Astrocyte (in vitro differentiated cells and primary cell): ENCODE results near the gene ZNF66.

Experiments used
- EZH2 ChIP-seq: IDR thresholded peaks from 2 replicates; pipeline ENCODE4 v1.6.1; 2012; ENCODE audit warnings: mild to moderate bottlenecking, low read length, inconsistent platforms; ENCODE audit not compliant: insufficient read depth
- TF ChIP-seq, protein P1 (sequence below): IDR thresholded peaks from 2 replicates; pipeline ENCODE4 v1.5.1; 2011; ENCODE audit warnings: low read depth, mild to moderate bottlenecking, inconsistent platforms, low read length, moderate library complexity; ENCODE audit not compliant: insufficient read depth

DNA sequence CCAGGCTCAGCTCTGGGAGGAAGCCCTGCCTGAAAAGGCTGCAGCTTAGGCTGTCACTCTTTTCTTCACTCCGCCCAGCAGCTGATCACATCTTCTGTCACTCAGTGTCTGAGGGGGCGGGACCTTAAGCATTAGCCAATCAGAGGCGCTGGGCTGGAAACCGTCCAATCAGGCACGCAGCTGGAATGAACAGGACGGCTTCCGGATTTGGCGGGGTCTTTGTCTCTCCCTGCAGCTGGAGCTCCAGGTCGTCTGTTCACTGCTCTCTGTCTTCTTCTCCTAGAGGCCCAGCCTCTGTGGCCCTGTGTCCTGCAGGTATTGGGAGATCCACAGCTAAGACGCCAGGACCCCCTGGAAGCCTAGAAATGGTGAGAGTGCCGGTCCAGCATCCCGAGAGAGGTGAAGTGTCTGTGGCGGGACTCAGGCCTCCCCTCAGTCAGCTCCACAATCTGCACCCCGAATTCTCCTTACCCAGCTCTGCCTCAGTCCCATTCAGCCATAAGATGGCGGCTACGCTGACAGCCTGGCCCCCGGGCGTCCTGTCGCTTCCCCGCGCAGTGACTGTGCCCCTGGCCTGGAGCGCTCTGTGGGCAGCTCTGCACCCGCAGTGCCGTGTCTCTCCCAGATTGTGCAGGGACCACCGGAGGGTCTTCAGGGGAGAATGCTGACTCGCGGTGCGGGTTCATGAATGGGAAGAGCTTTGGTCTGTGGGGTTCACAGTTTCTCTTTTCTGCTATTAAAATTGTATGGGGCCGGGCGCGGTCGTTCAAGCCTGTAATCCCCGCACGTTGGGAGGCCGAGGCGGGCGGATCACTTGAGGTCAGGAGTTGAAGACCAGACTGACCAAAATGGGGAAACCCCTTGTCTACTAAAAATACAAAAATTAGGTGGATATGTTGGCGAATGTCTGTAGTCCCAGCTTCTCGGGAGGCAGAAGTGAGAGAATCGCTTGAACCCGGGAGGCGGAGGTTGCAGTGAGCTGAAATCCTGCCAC is at the start of gene ZNF66:
- TF ChIP-seq EZH2 = no peak
- TF ChIP-seq, protein P1, sequence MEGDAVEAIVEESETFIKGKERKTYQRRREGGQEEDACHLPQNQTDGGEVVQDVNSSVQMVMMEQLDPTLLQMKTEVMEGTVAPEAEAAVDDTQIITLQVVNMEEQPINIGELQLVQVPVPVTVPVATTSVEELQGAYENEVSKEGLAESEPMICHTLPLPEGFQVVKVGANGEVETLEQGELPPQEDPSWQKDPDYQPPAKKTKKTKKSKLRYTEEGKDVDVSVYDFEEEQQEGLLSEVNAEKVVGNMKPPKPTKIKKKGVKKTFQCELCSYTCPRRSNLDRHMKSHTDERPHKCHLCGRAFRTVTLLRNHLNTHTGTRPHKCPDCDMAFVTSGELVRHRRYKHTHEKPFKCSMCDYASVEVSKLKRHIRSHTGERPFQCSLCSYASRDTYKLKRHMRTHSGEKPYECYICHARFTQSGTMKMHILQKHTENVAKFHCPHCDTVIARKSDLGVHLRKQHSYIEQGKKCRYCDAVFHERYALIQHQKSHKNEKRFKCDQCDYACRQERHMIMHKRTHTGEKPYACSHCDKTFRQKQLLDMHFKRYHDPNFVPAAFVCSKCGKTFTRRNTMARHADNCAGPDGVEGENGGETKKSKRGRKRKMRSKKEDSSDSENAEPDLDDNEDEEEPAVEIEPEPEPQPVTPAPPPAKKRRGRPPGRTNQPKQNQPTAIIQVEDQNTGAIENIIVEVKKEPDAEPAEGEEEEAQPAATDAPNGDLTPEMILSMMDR = no peak
